Hepatocyte (in vitro differentiated cells): Measurements from ENCODE around the gene RAB39B.

Experiments used
- EZH2 ChIP-seq: fragments of 200-600 bp; sonication (generic); IDR thresholded peaks from 2 replicates; pipeline ENCODE4 v1.6.1; 2016; ENCODE audit warnings: antibody characterized with exemption, mild to moderate bottlenecking, borderline replicate concordance
- TF ChIP-seq, protein P1 (sequence below): fragments of 200-600 bp; sonication (generic); IDR thresholded peaks from 2 replicates; pipeline ENCODE4 v1.5.1; 2016; ENCODE audit warnings: antibody characterized with exemption, mild to moderate bottlenecking; ENCODE audit not compliant: poor library complexity

DNA sequence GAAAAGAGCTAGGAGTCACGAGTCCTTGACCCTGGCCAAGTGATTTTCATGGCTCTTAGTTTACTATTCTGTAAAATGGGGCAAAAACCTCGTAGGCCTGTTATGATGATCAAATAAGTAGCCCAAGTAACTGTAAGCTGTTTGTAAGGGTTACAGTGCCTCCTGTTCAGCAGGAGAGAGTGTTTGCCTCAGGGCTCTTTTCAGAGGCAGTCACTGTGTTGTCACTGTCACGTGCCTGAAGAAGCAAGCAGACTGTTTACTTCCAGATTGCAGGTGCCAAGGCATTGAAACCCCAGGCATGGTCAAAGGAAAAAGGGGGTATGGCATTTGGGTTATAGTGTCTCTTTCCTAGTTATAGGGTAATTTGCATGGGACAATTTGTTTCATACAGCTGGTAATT is 4.5 kb downstream of the RAB39B start:
- no peak for TF ChIP-seq EZH2
- TF ChIP-seq, protein P1, sequence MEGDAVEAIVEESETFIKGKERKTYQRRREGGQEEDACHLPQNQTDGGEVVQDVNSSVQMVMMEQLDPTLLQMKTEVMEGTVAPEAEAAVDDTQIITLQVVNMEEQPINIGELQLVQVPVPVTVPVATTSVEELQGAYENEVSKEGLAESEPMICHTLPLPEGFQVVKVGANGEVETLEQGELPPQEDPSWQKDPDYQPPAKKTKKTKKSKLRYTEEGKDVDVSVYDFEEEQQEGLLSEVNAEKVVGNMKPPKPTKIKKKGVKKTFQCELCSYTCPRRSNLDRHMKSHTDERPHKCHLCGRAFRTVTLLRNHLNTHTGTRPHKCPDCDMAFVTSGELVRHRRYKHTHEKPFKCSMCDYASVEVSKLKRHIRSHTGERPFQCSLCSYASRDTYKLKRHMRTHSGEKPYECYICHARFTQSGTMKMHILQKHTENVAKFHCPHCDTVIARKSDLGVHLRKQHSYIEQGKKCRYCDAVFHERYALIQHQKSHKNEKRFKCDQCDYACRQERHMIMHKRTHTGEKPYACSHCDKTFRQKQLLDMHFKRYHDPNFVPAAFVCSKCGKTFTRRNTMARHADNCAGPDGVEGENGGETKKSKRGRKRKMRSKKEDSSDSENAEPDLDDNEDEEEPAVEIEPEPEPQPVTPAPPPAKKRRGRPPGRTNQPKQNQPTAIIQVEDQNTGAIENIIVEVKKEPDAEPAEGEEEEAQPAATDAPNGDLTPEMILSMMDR = no peak
